NCI-H748 treated with DMSO at 0.1 percent for 48 hours (cell line): ENCODE results near the gene POU2F3.

Experiments used
- DNase-seq: peaks from one replicate; lab custom pipeline; 2025; lab: John Stamatoyannopoulos, UW

Gene POU2F3

DNA sequence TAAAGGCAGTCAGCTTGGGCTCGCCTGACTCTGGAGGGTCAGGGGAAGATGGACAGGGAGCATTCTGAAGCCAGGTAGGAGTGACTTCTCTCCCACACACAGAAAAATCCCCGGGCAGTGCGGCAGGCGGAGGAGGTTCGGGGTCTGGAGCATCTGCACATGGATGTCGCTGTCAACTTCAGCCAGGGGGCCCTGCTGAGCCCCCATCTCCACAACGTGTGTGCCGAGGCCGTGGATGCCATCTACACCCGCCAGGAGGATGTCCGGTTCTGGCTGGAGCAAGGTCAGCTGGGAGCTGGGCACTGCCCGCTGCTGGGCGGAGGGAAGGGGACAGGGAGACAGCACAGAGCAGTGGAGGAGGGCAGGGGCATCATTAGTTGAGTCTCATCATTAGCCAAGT, 13.2 kb upstream of the POU2F3 start:
- DNase-seq, result no peak

DNA sequence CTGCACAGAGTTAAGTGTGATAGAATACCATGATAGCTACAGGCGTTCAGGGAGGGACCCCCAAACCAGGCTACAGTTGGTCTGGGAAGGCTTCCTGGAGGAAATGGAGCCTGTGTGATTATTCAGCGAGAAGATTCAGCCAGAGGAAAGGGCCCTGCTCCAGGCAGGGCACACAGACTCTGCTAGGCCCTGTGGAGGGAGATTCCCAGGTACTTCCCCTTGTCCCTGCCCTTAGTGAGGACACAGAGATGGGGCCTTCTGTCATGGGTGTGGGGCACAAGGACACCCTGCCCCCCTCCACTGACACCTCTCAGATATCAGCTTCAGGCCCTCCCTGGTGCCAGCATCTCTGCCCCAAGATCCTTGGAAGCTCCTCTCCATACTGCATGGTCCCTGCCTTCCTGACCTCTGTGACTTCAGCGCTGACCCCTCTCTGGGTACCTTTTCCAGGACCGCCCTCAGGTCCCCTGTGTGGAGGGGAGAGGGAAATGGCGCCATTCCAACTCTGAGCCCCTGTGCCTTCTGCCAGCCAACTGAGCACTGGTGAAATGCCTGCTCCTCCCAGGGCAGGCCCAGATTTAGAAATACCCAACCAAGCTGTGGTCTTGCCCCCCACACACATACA, 12.6 kb upstream of the POU2F3 start:
- DNase-seq, result no peak

DNA sequence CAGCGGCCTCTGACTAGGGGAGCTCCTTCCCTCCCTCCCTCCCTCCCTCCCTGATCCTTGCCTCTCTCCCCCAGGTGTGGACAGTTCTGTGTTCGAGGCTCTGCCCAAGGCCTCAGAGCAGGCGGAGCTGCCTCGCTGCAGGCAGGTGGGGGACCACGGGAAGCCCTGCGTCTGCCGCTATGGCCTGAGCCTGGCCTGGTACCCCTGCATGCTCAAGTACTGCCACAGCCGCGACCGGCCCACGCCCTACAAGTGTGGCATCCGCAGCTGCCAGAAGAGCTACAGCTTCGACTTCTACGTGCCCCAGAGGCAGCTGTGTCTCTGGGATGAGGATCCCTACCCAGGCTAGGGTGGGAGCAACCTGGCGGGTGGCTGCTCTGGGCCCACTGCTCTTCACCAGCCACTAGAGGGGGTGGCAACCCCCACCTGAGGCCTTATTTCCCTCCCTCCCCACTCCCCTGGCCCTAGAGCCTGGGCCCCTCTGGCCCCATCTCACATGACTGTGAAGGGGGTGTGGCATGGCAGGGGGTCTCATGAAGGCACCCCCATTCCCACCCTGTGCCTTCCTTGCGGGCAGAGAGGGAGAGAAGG, 11.1 kb upstream of the POU2F3 start:
- DNase-seq, result no peak

DNA sequence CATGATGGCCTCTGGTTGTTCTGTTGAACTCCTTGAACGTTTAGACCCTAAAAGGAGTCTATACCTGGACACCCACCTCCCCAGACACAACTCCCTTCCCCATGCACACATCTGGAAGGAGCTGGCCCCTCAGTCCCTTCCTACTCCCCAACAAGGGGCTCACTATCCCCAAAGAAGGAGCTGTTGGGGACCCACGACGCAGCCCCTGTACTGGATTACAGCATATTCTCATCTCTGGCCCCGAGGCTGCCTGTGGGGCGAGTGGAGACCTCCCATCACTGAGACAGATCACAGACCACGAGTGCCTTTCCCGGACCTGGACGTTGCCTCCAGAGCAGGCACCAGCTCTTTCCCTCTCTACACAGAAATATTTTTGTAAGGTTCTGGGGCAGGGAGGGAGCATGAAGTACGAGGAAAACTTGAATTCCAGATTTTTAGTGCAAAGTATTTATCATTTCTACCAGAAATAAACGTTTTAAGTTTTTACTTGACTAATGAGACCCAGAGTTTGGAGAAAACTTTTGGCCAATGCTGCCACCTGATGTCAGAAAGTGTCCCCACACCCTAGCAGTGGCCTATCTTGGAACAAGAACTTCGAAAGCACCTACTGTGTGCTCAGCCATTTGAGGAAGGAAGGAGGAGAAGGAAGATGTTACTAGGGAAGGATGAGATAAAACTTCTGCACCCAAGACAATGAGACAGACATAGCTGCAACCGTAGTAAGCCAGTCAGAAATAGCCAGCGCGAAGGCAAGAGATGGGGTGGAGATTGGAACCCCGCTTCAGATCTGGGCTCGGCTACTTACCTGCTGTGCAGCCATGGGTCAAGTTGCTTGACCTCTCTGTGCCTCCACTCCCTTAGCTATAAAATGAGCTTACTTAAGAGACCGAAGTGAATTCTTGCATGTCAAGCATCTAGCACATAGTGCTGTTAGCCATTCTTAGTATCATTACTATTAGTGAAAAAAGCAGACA, 10.2 kb upstream of the POU2F3 start:
- no peak for DNase-seq

DNA sequence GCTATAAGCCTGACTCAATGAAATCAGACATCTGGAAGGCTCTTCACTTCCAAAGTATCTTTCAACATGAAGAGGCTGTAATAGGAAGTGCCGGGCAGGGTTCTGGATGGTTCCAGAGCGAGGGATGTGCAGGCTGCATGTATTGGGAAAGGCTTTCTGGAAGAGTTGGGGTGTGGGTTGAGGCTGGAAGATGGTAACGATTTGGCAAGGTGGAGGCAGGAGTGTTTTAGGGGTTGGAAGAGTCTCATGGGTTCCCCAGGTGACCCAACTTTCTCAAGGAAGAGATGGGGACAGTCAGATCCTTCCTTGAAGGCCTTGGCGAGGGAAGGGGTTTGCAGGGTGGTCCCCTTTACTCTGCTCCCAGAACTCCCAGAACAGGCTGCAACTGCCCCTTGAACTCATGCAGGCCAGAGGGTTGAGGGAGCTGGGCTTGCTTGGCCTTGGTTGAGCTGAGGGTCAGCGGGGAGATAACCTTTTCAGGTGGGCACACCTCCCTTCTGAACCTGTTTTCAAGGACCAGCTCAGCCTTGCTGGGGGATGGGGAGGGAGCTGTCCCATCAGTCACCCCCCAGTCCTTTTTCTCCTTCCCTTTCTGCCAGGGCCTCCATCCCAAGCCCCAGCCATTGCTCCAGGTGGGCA, 9.4 kb upstream of the POU2F3 start:
- DNase-seq, result no peak

DNA sequence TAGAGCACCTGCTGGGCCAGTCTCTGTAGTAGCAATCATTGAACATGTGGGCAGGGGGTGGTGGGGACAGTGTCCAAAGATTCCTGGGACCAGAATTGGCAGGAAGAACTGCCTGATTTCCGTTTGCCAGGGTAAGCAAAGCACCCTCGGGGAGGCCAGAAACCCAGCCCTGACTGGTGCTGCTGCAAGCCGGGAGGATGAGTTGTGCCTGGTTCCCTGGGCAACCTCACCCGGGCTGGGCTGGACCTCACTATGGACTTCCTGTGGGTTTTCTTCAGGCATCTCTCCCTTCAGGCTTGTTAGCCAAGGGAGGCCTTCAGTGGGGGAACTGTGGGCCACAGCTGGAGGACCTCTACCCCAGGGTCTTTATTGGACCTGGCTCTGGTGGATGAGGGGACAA, 8.0 kb upstream of the POU2F3 start:
- DNase-seq, result no peak

DNA sequence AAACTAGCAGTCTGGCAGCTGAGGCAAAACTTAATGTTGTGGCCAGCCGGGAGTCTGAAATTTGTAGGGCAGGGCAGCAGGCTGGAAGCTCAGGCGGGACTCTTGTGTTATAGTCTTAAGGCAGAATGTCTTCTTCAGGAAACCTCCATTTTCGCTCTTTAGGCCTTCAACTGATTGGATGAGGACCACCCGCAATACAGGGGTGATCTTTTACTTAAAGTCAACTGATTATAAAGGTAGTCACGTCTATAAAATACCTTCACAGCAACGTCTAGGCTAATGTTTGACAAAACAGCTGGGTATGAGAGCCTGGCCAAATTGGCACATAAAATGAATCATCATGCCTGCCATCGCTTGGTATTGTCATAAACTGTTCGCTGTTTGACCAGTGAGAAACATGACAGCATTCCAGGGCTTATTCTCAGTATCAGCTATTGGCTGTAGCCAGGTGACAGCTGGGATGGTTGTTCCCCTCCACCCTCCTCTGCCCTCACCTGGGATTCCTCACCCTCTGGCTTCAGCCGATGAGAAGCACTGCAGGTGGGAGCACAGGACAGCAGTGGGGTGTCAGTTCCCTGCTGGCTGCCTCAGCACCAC, 6.6 kb upstream of the POU2F3 start:
- no peak for DNase-seq

DNA sequence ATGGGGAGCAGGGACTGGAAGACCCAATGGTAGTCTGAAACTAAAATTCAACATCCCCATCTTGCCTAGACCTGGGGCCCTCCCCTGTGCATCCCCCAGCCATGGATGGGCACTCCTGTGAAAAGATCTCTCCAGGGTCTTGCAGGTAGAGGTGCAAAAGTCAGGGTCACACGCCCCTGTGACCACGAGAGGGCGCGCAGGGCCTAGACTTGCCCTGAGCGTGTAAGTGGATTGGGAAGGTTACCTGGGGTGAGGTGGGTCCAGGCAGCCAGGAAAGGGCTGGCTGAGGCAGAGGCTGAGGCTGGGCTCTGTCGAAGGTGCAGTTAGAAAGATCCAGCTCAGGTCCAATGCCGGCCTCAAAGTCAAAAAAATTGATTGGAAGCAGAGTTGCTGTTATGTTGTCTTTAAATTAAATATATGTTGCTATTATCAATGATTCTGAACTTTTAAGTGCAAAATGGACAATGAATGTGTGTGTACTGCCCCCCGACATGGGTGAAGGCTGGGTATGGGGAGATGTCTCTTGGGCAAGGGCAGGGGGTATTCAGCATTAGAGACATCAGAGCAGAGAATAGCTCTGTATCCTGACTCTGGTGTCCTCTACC, 4.8 kb upstream of the POU2F3 start:
- peak; percentile 38 for DNase-seq

DNA sequence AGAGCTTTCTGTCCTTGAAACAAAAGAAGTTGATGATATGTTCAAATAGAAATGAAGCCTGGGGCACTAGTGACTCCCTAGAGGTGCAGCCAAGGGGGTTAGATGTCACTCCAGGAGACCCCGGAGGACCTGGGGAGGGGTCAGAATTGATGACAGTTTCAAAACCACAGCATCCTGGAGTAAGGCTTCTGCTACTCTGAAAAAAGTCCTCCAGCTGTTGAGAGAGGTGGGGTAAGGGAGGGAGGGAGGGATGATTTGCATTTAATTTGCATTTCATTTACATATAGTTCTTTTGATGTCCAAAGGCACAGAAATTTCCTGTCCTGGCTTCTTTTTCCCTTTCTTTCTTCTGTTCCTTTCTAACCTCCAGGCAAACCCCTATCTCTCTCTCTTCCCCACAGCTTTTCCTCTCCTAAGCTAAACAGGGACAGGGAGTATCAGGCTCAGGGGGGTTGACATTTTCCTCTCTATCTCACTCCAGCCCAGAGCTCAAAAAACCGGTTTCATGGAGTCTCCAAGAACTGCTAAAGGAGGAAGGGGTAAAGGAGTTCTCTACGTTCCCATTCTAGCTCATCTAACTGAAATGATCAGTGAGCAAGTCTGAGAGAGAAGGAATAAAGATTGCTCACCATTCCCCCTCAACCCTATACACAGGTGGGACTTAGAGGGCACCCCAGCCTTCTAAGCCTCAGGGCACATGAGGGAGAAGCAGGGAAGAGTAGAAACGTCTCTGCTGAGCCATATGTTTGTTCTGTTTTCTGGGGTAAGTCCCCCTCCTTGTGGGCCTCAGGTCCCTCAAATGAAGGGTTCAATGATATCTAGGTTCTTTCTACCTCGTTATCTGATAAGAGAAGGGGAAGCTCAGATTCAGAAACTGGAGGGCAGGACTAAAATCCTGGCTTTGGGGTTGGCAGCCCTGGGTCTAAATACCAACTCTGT, 3.5 kb upstream of the POU2F3 start:
- no peak for DNase-seq

DNA sequence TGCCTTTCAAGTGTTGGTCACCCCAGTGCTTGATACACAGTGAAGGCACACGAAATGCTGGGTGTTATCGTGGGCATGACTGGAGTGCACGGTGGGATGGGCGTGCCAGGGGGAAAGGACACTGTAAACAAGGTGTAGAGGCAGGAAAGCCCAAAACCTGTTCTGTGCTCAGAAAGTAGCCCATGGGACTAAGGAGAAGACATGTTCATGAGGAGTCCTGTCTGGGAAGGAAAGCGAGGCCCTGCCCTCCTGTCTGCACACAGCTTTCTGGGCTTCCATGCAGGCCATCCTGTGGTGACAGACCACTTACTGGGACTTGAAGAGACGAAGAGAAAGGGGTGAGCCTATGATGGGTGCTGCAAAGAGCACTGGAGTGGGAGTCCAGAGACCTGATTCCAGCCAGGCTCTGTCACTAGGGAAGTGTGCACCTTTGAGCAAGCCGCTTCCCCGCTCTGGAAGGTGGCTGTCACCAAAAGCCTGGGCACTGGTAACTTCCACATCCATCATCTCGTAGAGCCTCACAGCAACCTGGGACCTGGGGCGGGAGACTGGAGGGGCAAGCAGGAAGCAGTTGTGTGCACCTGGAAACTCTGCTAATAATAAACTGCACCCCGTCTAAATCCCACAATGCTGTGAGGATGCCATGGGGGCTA, 846 bp upstream of the POU2F3 start:
- no peak for DNase-seq

DNA sequence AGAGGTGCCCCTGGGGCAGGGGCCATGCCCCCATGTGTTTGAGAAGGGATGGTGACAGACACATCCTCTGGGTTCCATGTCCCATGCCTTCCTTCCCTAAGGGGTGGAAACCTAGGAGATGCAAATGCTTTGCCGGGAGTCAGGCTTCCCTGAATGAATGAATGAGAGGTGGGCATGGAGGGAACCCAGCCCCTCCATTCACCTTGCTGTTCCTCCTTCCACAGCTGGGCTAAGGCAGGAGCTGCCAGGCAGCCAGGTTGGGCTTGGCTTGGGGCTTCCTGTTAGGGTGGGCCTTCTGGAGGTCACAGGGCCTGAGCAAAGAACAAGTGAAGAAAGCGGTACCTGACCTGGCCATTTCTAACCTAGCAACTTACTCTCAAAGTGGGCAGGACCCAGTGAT, 926 bp downstream of the POU2F3 start:
- DNase-seq, result no peak

DNA sequence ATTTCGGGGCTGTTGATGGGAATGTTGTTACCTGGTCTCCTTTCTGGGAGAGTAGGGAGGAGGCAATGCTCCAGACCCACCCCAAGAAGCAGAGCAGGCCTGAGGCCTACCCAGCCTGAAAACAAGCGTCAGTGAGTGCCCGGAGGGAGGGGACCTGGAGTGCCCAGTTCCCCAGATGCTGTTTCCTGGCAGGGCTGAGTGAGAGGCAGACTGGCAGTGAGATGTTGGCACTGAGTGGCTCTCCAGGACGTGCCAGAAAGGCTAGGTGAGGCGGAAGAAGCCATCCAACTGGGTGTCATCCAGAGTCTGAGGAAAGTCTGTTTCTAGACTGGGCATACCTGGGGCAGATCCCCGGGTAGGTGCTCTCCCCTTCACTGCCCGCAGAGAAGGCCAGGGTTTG, 1.3 kb downstream of the POU2F3 start:
- DNase-seq, result no peak

DNA sequence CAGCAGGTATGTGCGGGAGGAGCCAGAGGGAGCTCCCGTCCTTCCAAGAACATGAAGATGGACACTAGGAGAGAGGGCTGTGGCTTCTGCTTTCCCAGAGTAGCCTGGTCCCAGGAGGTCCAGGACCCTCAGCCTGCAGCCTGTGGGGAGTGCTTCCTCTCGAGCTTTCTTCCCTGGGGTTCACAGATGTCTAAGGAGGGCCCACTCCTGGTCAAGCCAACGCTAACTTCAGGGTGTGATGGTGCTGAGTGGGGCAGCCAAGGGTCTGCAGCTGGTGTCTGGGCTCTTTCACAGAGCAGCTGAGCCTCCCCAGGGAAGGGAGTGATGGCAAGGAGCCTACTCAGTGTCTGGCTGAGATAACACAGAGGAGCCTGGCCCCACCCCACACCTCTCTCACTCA, 3.3 kb downstream of the POU2F3 start:
- DNase-seq, result no peak

DNA sequence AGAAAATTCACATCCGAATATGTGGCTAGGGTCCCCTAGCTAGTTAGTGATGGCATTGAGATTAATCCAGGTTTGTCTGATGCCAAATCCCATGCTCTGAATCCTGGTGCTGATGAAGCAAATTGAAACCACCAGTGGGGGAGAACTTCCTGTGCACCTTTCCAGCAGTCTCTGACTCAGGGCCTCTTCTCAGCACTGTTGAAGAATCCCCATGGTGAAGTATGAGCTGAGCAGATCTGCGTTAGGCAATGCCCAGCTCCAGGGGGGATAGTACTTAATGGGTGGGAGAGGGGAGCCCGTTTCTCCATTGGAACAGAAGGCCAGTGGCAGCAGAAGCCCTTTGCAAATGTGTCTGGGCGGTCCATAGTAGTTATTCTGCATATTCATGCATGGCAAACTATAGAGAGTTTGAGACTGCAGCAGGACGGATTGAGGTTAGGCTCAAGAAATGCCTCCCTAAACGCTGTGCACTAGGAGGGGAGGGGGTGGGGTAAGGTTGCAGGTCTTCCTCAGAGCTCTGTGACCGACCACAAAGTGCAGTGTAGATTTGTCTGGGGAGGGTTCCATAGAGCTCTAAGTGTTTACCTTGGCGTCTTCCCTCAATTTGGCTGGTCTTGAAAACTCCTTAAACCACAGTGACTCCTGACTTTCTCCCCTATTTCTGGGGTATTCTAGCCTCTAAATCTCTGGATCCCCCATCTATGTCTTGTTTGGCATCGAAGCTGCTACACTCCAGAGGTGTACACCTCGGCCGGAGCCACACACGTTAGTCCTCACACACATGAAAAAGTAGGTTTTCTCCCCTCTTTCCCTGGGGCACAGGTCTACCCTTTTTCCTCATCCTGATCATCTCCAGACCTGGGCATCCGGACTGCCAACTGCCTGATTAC, 4.8 kb downstream of the POU2F3 start:
- DNase-seq, result no peak

DNA sequence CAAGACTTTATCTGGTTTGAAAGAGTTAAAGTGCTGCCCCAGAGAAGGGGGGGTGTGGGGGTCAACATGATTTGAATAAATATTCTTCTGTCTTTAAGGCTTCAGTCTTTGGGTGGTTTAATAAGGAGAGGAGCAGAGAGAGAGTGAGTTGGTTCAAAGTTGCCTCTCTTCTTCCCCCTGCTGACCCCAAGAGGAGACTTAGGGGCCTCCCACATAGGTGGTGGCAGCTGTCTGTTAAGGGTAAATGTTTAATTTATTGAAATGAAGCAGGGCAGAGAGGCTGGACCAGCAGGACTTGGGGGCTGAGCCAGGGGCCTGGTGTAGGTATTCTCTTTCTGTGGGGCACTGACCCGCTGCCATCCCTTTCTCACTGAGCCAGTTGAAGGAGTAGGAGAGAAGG, 5.5 kb downstream of the POU2F3 start:
- DNase-seq, result no peak

DNA sequence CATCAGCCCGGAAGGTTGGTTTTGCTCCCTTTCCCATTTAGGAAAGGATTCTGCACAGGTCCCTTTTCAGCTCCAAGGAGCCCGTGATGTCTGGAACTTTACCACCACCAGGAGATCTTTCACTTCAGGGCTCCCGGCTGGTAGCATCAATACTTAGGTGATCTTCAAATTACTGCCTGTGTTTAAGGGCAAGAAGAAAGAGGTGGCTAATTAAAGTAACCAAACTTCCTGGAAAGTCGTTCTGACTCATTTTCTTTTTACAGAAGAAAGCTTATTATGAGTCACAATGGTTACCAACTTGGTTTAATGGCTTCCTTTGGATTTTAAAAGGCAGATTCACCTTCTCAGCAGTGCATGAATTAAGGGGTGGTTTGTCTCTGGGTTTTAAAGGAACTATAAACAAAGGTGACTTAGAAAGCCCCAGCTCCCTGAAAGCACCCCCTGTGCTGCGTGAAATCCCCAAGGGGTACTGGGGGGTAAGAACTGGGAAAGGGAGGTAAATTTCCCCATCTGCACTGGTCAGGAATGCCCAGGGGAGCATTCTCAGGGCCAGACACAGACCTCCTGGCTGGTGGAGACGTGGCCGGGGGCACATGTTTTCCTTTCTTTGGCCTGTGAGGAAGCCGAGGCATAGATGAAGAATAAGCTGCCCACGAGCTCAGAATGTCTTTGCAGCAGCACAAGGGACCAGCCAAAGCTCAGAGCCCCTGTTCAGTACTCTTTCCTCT, 8.8 kb downstream of the POU2F3 start:
- no peak for DNase-seq

DNA sequence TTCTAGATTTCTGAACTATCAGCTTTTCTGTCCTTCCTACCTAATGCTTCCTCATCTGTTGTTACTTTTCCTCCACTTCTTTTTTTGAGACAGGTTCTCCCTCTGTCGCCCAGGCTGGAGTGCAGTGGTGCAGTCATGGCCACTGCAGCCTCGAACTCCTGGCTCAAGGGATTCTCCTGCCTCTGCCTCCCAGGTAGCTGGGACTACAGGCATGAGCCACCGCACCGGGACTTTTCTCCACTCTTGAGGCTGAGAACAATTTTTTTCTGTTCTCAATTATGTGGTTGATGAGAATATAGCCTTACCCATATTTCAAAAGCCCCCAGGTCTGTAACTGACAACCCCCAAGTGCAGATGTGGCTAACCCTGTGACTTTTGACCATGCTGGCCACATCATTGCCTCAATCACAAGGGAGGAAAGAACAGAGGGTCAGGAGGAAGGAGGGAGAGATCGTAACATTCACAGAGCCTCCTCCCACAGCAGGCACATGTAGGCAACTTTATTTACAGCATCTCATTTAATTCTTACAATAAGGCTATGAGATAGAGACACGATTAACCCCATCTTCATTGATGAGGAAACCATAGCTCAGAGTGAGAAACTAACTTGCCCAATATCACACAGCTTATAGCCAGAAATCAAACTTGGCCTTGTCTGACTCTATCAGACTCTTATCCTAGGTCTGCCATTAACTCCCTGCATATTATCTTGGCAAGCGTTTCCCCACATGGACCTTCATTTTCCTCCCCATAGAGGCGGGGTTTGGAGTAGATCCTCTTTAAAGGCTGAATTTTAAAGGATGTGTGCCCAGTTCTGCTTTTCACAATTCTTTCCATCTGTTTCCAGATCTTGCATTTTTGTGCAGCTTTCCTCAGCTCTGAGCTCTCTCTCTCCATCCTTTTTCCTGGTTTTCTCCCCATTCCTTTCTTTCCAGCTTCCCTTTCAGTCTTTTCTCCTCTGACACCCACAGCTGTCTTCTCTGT, 9.6 kb downstream of the POU2F3 start:
- DNase-seq, result no peak
